NCI-H446 treated with DMSO at 0.1 percent for 48 hours (cell line): ENCODE measurements around the gene LHFPL6.

ENCODE experiments used
- DNase-seq: peaks from one replicate; lab custom pipeline; 2025; lab: John Stamatoyannopoulos, UW

LHFPL6 gene

DNA sequence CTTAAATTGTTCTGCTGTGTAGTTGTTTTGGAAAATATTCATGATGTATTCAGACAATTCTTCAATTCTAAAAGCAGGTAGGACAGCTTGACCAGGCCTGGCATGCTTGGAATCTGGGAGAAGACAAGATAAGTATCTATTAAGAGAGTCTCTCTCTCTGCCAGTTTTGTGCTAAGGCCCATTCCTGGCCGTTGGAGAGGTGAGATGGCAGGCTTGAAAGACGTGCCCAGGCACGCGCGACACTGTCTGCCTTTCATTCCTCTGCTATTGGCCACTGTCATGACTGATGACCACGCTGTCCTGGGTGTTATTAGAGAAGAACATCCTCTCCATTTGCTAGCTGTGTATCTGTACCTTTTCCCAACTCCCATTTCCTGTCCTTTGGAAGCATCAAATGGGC is 90.3 kb downstream of the LHFPL6 start:
- DNase-seq = no peak

DNA sequence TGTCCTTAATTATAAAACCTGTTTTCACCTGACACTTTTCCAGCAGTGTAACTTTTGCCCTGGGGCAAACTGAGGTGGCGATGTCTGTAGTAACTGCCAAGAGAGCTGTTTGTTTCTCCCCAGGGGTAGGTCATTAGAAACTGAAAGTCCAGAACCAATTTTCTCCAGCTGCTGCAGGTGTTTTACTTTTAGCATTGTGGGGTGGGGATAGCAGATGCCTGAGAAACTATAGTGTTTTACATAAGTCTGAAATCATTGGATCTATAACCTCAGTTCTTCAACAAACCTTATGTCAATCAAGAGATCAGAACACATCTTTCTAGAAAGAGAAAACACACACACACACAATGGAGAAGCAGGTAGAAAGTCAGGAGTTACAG is 92.7 kb downstream of the LHFPL6 start:
- DNase-seq = no peak

GRCh38 chr13:39509616-39510315 is 93.2 kb downstream of the LHFPL6 start:
- no peak for DNase-seq

- no peak for DNase-seq
Observed at GRCh38 chr13:39506559-39507390, 96.2 kb downstream of the LHFPL6 start.

DNA sequence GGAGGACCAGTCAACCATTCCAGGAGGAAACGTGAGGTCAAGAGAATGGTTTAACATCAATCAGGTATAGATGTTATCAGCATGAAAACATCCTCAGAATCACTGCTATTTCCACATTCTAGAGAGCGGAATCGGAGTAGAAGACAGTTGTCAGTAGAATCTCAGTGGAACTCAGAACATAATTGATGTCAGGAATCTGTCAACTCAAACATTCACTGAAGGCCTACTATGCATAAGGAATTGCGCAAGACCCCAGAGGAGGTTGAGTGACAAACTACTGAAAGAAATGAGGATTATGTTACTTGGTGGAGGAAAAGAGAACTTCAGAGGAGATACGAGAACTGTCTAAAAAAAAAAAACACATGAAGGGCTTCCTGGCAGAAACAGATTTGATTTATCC is 97.8 kb downstream of the LHFPL6 start:
- no peak for DNase-seq

DNA sequence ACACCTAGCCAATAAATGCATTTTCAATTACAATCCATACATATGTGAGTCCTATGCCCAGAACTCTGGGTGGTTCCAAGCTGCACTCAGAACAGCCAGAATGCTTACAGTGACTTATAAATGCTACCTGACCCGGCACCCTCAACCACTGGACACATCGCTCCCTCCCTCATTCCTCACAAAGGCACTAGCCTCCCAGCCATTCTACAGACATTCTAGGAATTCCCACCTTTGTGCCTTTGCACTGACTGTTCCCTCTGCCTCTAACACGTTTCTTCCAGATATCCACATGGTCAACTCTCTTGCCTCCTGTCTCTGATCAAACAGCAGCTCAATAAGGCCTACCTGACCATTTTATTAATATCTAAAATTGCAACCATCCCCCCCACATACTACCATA is 99.9 kb downstream of the LHFPL6 start:
- DNase-seq = no peak

- DNase-seq = peak; percentile 81
Observed at GRCh38 chr13:39501702-39502324, 101.2 kb downstream of the LHFPL6 start.

- DNase-seq = peak; percentile 78
Observed at GRCh38 chr13:39499604-39500003, 103.4 kb downstream of the LHFPL6 start.

- no peak for DNase-seq
Observed at GRCh38 chr13:39498471-39499114, 104.4 kb downstream of the LHFPL6 start.

GRCh38 chr13:39496506-39496905 is 106.5 kb downstream of the LHFPL6 start:
- no peak for DNase-seq

- no peak for DNase-seq
Observed at GRCh38 chr13:39494633-39495032, 108.4 kb downstream of the LHFPL6 start.

DNA sequence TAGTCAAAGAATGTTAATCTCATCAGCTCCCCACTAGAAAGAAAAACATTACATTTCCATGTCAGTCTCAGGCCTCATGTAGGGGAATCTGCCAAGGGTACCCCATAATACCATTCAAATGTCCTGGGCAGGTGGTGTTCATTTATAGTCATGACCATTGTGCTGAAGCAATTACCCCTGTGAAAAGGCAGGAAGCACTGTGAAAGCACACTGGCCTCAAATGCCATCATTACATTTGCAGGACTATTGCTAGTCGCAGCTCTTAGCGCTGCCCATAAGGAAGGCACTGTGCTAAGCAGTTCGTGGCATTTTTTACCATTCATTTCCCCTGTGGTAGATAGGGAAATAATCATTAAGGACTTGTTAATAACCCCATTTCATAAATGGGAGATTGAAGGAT is 109.0 kb downstream of the LHFPL6 start:
- DNase-seq = no peak

- no peak for DNase-seq
Observed at GRCh38 chr13:39490136-39490535, 112.9 kb downstream of the LHFPL6 start.

DNA sequence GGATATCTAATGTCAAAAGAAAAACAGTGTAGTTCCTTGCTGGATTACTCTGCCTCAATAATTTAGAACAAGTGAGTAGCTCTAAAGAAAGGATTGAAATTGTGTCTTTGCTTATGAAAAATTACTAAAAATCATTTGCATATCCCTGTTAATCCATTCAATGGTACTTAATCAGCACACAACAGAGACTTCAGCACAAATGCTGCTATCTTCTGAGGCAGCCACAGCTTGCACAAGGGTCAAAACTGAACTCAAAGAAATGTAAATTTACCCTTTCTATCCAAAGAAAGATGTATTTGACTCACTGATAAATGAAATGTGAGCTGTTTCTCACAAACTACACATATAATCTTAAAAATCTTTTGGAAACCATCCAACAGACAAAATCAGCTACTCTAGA is 116.2 kb downstream of the LHFPL6 start:
- no peak for DNase-seq

DNA sequence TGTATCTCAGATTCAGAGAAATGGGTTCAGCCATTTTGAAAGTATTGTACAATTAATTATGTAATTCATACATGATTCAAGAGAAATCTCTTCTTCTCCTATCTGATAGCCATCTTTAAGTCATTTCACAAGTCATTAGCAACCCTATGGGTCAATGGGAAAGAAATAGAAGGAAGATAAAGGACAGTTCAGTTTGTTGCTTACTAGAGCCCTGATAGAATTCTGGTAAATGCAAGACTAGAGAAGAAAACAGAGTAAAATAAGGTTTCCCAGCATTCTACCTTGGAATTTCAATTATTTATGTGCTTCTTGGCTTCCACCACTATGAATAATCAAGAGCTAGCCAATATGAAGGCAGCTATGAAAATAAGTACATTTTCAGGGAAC is 117.7 kb downstream of the LHFPL6 start:
- DNase-seq = no peak

DNA sequence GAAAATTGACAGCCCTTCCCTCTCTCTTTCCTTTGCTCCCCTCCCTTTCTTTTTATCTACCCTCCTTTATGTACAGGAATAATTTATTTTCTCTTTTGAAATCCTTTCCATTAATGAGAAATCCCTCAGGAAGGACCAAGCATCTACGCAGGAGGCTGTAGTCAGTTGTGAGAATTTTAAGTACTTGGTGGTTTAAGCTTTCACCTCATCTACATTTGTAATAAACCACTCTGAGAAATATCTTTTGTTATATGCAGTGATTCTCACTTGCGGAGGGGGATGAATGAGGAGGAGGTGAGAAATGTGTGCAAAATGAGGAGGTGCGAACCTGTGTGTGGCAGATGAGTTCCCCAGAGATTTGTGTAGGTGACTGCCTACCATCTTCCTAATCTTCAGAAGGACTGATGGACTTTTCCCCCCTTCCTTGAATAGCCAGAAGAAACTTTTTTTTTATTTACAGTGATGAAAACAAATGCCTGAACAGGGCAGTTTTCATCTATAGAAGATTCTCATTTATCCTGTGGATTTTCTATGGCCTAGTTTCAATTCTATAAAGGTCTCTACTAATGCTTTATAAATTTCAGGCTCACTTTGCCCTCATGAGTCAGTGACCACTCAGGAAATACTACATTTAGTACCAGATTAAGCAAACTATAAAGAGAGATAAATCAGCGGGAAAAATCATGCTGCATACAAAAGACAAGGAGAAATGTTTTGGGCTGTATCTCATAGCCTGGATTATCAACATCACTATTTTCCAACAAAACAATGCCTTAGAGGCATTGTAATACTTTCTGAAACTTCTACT is 118.3 kb downstream of the LHFPL6 start:
- DNase-seq = no peak

- no peak for DNase-seq
Observed at GRCh38 chr13:39483326-39483725, 119.7 kb downstream of the LHFPL6 start.

DNA sequence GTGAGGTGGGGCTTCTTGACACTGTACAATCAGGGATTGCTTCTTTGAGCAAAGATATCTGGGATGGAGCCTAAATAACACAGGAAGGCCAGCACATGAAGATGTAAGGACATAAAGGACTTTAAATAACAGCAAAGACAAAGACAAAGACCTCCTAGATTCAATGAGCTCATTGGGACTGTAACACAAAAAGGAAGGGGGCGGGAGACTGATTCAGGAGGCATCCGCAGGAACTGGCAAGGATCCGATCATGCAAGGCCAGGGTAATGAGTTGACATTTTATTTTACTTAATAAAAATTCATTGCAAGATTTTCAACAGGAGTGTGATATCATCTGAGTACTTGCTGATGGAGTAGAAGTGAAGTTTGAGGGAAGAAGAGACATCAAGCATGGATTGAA is 121.5 kb downstream of the LHFPL6 start:
- no peak for DNase-seq

GRCh38 chr13:39474600-39474999 is 128.4 kb downstream of the LHFPL6 start:
- no peak for DNase-seq

DNA sequence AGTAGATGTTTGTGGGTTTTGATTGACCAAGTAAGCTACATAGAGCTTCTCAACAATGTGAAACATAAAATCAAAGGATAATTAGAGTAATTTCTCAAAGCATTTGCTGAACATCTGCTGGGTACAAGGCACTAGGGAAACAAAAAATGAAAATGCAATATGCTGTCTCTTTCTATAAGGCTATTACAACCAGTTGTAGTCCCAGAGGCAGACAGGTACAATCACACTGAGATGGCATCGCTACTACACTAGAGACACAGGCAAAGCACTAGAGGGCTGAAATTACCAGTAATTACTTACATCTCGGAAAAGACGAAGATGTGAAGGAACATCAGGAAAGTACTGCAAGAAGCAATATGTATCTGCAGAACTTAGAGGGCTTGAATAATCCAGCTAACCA is 133.3 kb downstream of the LHFPL6 start:
- no peak for DNase-seq

DNA sequence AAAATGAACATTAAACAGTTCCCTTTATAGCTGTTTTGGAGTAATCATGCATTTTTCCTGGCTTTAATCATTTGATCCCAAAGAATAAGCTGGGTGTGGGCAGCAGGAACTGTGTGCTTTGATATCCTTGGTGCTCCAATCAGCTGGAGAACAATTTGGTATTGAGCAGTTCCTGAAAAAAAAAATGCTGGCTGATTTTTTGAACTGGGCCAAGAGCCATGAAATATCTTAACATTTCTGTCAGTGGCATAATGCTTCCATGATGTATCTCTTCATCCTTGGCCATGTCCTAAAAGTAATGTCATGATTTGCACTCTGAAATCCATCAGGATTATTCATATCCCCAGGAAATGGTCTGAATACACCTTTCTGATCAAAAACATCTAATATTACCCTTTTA is 134.7 kb downstream of the LHFPL6 start:
- DNase-seq = no peak

DNA sequence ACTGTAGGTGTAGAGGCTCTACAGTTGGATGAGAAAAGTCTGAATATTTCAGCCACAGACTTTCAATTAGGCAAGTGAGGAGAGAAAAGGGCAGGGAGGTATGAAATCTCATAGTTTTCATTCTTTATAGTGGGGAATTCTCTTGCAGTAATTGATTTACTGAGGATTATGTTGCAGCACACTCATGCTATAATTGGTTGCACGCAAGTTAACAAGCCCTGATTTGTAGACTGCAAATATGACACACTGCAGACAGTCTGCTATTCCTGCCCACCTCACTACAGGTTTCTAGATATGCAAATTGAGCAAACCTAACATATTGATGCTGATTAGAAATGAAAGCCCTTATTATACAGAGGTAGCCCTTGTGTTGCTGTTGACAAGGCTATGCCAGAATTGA is 139.4 kb downstream of the LHFPL6 start:
- no peak for DNase-seq
